Spleen (tissue), 11 donors: Measurements from ENCODE around the gene SLC38A7. TPM values are rescaled to one million over a fixed set of nuclear protein-coding genes. Genes with fewer than 3 reads are reported as not detected.
A peak's percentile ranks its signal among the peaks of the same experiment; 100 is the strongest.
"Not testable (repeated sequence)": the region's sequence is repeated elsewhere in the genome, so short reads cannot be mapped to it uniquely, and the experiment has no call there.

ENCODE experiments used
- DNase-seq: peaks from one replicate; pipeline ENCODE4 v3.0.0-alpha.2; 2020
- H3K27ac ChIP-seq, 8 donors: fragments of 200-600 bp; sonication (generic) in 7 of 8; 1 replicate in 4 of 8; 2 replicates in 4 of 8; pipeline versions ENCODE4 v1.5.0 to v1.8.0; 2016 to 2021; ENCODE audit warnings: inconsistent platforms in 4 of 8, mild to moderate bottlenecking in 4 of 8, moderate library complexity in 1 of 8
- H3K27me3 ChIP-seq, 7 donors: fragments of 200-600 bp; sonication (generic) in 6 of 7; replicated peaks in 1 of 7; 1 replicate in 4 of 7; 2 replicates in 3 of 7; pipeline versions ENCODE4 v1.5.0 to v1.8.0; 2016 to 2021; ENCODE audit warnings: inconsistent platforms in 3 of 7, mild to moderate bottlenecking in 1 of 7
- H3K36me3 ChIP-seq, 6 donors: fragments of 200-600 bp; sonication (generic) in 5 of 6; 1 replicate in 4 of 6; 2 replicates in 2 of 6; pipeline versions ENCODE4 v1.5.0 to v1.8.0; 2016 to 2021; ENCODE audit warnings: inconsistent platforms in 2 of 6
- H3K4me1 ChIP-seq, 6 donors: fragments of 200-600 bp; sonication (generic) in 5 of 6; 1 replicate in 3 of 6; 2 replicates in 3 of 6; pipeline versions ENCODE4 v1.5.0 to v1.8.0; 2016 to 2021; ENCODE audit warnings: inconsistent platforms in 3 of 6
- H3K4me3 ChIP-seq, 8 donors: fragments of 200-600 bp; sonication (generic) in 7 of 8; 1 replicate in 4 of 8; 2 replicates in 4 of 8; pipeline versions ENCODE4 v1.5.0 to v1.8.0; 2016 to 2021; ENCODE audit warnings: inconsistent platforms in 4 of 8, mild to moderate bottlenecking in 4 of 8, moderate library complexity in 2 of 8
- H3K9me3 ChIP-seq, 8 donors: fragments of 200-600 bp; sonication (generic) in 7 of 8; 1 replicate in 4 of 8; 2 replicates in 4 of 8; pipeline versions ENCODE4 v1.5.0 to v1.8.0; 2016 to 2021; ENCODE audit warnings: inconsistent platforms in 4 of 8
- CTCF ChIP-seq, 11 experiments: fragments of 200-600 bp in 7 of 11; fragments of 450-650 bp in 4 of 11; sonication (generic) in 4 of 11; IDR thresholded peaks in 8 of 11; conservative IDR thresholded peaks in 3 of 11; 1 replicate in 7 of 11; 2 replicates in 4 of 11; pipeline versions ENCODE4 v1.4.0 to v1.8.0; 2016 to 2021; ENCODE audit warnings: antibody characterized with exemption in 11 of 11, inconsistent platforms in 4 of 11, mild to moderate bottlenecking in 1 of 11
- POLR2A ChIP-seq, 3 donors: fragments of 450-650 bp; IDR thresholded peaks; one replicate each; pipeline ENCODE4 v1.5.1; 2017; ENCODE audit warnings: antibody characterized with exemption in 3 of 3, mild to moderate bottlenecking in 1 of 3
- POLR2AphosphoS5 ChIP-seq, 3 donors: sonication (generic); formaldehyde crosslinking; IDR thresholded peaks; one replicate each; pipeline ENCODE4 v1.5.1; 2017; ENCODE audit warnings: antibody characterized with exemption in 3 of 3
- WGBS, 5 donors: extraction: QIAGEN DNeasy Blood & Tissue Kit in 3 of 5; methylation state at CpG; one replicate each; pipeline versions ENCODE4 v1.1.5 to v1.1.7; 2013 to 2018; 5-methylcytosine and 5-hydroxymethylcytosine counted together
- intact Hi-C: fragments of 100-400 bp; cut with DNase I; formaldehyde crosslinking; loops from one replicate; pipeline ENCODE4 v1.15.0; 2023; ENCODE audit warnings: low total_unique reads
- polyA plus RNA-seq, 3 donors: library from polyadenylated mRNA; stranded (reverse); fragments of 200-250 nt; gene quantifications; one replicate each; pipeline ENCODE4 v1.2.1, GENCODE V29; 2013
- total RNA-seq, 7 donors: library from RNA; depleted of rRNA in 3 of 7; stranded (reverse); fragments of >200 nt in 3 of 7; fragmentation: NEBNext Ultra II Directional in 4 of 7; extraction: Animal tissue kit (Norgen Biotek cat#: 25700) in 4 of 7; gene quantifications; one replicate each; pipeline versions ENCODE4 v1.1.0 to v1.2.1, GENCODE V29; 2016 to 2021
- donor health status: healthy with polysubstance abuse.
- donor health status: DM: no; HTN: no; CAD: no; lungs with moderate emphysema.
- donor health status: DM: no; HTN: no; CAD: no.
- donor health status: Bipolar disorder and iron deficiency.
- donor health status: healthy.
- donor health status: DM: no; HTN: no; CAD: no.
- donor health status: DM: yes; HTN: yes; CAD: no.

SLC38A7 gene
- total and polyA plus RNA-seq, 10 donors: 2.9 to 29.5 (median 18.8) TPM

- Histone ChIP-seq H3K27ac (no peak overlapping the region), H3K36me3 (peaks cover 0 to 83% (median 26%) of the 10 kb centered on the region in 6 donors), H3K4me1 (no peaks in the 10 kb centered on the region), H3K27me3 (no peaks in the 10 kb centered on the region), H3K4me3 (no peak overlapping the region), H3K9me3 (no peaks in the 10 kb centered on the region)
- no peak for DNase-seq
- intact Hi-C loops: no loop called here
- TF ChIP-seq CTCF (IDR thresholded peaks at IDR 0.05 in 8 of 11, conservative IDR thresholded peaks at IDR 0.05 in 3 of 11): no peak
- no peak for TF ChIP-seq POLR2A (IDR thresholded peaks at IDR 0.05)
- no peak for TF ChIP-seq POLR2AphosphoS5 (IDR thresholded peaks at IDR 0.05)
Observed at GRCh38 chr16:58670177-58670576, 14.4 kb downstream of the SLC38A7 start.

DNA sequence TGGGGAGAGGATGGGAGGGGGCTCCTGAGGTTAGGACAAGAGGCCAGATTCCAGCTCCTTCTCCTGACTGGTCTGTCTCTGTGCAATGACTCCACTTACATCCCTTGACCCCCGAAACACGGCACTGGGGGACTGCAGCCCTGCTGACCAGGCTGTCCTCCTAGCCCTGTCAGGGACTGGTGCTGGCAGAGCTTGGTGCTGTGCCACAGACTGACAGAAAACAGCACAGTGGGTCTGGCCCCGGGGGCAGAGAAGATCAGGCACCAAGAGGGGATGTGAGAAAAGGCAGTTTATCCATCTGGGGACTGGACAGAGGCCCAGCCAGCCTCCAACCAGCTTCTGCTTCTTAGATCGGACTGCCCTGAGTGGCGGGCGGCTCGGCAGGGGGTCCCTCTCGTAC is 19.4 kb downstream of the SLC38A7 start:
- Histone ChIP-seq H3K4me1 (no peaks in the 10 kb centered on the region), H3K36me3 (peaks cover 0 to 35% (median 10%) of the 10 kb centered on the region in 6 donors), H3K27ac (no peak overlapping the region), H3K4me3 (no peak overlapping the region), H3K9me3 (no peaks in the 10 kb centered on the region), H3K27me3 (no peaks in the 10 kb centered on the region)
- no peak for TF ChIP-seq CTCF (IDR thresholded peaks at IDR 0.05 in 8 of 11, conservative IDR thresholded peaks at IDR 0.05 in 3 of 11)
- TF ChIP-seq POLR2A (IDR thresholded peaks at IDR 0.05): no peak
- peak in 1 of 3 donors; percentile 10 for TF ChIP-seq POLR2AphosphoS5 (IDR thresholded peaks at IDR 0.05)
- intact Hi-C loops: no loop called here
- DNase-seq: no peak
- WGBS, 5 donors: 84 to 95% (median 87%) methylated on average over 8 of the region's 8 CpGs

DNA sequence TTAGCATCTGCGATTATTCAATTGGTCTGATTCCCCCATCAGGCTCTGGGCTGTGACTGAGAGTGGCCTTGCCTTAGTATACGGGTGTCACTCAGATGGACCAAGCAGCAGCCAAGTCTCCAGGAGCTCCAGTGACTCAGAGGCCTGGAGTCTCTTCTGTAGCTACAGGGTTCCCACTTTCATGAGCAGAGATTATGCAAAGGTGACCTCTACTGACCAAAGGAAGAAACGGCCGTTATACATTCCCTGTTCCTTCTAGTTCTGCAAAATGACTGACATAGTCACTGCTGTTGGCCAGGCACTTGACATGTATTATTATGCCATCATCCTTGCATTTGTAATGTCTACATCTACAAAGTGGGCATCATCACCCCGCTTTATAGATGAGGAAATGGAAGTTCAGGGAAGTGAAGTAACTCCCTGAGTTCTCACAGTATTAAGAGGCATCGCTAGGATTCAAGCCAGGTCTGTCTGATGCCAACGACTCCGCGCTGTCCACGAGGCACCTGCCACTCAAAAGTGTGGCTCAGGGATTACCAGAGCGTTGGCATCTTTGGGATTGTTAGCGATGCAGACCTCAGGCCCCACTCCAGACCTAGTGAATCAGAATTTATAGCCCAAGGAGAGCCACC is 23.3 kb downstream of the SLC38A7 start:
- no peak for DNase-seq

DNA sequence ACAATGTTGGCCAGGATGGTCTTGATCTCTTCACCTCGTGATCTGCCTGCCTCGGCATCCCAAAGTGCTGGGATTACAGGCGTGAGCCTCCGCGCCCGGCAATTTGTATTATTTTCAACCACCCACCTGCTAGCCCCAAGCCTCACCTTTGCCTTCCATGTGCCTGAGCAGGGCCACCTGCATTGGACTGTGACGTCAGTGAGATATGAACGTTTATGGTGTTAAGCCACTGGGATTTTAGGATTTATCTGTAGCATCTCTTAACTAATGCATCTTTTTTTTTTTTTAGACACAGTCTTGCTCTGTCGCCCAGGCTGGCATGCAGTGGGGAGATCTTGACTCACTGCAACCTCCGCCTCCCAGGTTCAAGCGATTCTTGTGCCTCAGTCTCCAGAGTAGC is 24.7 kb downstream of the SLC38A7 start:
- H3K27ac ChIP-seq, H3K4me1 ChIP-seq, H3K9me3 ChIP-seq, DNase-seq, H3K27me3 ChIP-seq, intact Hi-C loops, H3K36me3 ChIP-seq, H3K4me3 ChIP-seq: not testable (repeated sequence)
- 89 to 92% (median 90%) methylated on average over 11 of the region's 11 CpGs for WGBS, 5 donors

More for the DNA sequence above, 23.3 kb downstream of the SLC38A7 start:
- Histone ChIP-seq H3K9me3 (no peaks in the 10 kb centered on the region), H3K4me3 (no peak overlapping the region), H3K4me1 (no peaks in the 10 kb centered on the region), H3K27me3 (no peaks in the 10 kb centered on the region), H3K36me3 (peaks cover 0 to 6% (median 0%) of the 10 kb centered on the region in 6 donors), H3K27ac (no peak overlapping the region)
- intact Hi-C loops: no loop called here
- TF ChIP-seq CTCF (IDR thresholded peaks at IDR 0.05 in 8 of 11, conservative IDR thresholded peaks at IDR 0.05 in 3 of 11) (peak in 9 of 11 experiments; percentile 5 to 64 (median 45)), POLR2A (IDR thresholded peaks at IDR 0.05) (no peak)
- 37 to 52% (median 45%) methylated on average over 11 to 12 of the region's 12 CpGs for WGBS, 5 donors

- intact Hi-C loops: no loop called here
Observed at GRCh38 chr16:58658796-58659211, 25.8 kb downstream of the SLC38A7 start.

More at GRCh38 chr16:58658796-58659211, 25.8 kb downstream of the SLC38A7 start:
- H3K4me3 ChIP-seq: no peak overlapping the region
- DNase-seq: no peak
- H3K9me3 ChIP-seq: no peaks in the 10 kb centered on the region
- H3K27ac ChIP-seq: no peak overlapping the region
- TF ChIP-seq POLR2A (IDR thresholded peaks at IDR 0.05) (no peak), CTCF (IDR thresholded peaks at IDR 0.05 in 8 of 11, conservative IDR thresholded peaks at IDR 0.05 in 3 of 11) (no peak), POLR2AphosphoS5 (IDR thresholded peaks at IDR 0.05) (no peak)
- H3K36me3 ChIP-seq: no peaks in the 10 kb centered on the region
- H3K4me1 ChIP-seq: no peaks in the 10 kb centered on the region
- WGBS, 5 donors: 69 to 85% (median 78%) methylated on average over 3 of the region's 3 CpGs
- H3K27me3 ChIP-seq: no peaks in the 10 kb centered on the region
